ENCODE measurements around the gene MICAL3. TPM values are rescaled to one million over a fixed set of nuclear protein-coding genes. Genes with fewer than 3 reads are reported as not detected.

Gene MICAL3
- total RNA-seq, 1 experiment from 2014 or later = 47.1 TPM

DNA sequence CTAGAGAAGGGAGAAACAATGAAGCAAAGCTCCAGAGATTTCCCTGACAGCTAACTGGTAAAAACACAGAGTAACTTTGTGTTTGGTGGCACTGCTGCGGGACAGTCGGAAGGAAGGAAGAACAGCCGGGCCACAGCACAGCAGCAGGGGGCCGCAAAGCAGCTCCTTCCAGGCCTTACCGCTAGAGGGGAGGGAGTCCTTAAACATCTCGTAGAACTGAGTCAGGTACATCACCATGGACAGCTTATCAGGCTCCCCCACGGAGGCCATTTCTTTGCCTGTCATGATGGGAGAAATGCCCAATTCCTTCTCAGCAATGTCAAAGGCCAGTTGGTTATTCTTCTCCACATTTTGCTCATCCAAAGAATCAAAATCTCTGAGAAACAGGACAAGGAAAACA lies 135.5 kb downstream of the MICAL3 start:
- Histone ChIP-seq H3K4me1 (ENCODE audit: control insufficient read depth, insufficient read depth, low read length) (no peaks in the 10 kb centered on the region), H3K36me3 (ENCODE audit: control insufficient read depth, insufficient read depth, low read length) (no peaks in the 10 kb centered on the region; the same call in none of the 2 replicates), H3K27me3 (ENCODE audit: control insufficient read depth, insufficient read depth, low read length) (no peaks in the 10 kb centered on the region), H3K27ac (ENCODE audit: low read length) (no peak overlapping the region), H3K9me3 (ENCODE audit: control insufficient read depth, insufficient read depth, low read depth, low read length) (no peaks in the 10 kb centered on the region), H3K4me3 (ENCODE audit: low read depth in 2 of 2, low read length in 2 of 2) (no peak overlapping the region)
- ATAC-seq (no peak), DNase-seq (ENCODE audit: low read depth, low spot score) (no peak)
- in situ Hi-C loops (cut with HindIII; ENCODE audit: low pct_unique_long_range_greater_than_20kb, low sequenced_read_pairs) (no loop called here), intact Hi-C loops (cut with micrococcal nuclease; ENCODE audit: unreplicated experiment) (no loop called here)
- ChIA-PET CTCF (no interaction called here), POLR2A (no interaction called here)
- no TSS peak for BruUV-seq (replicated peaks)
- TF ChIP-seq SIN3A (IDR thresholded peaks at IDR 0.05; ENCODE audit: borderline replicate concordance, insufficient read depth, low read depth, low read length) (no peak), TCF7L2 (IDR thresholded peaks at IDR 0.05; ENCODE audit: low read depth, low read length) (no peak), POLR2AphosphoS5 (IDR thresholded peaks at IDR 0.05; ENCODE audit: low read depth, low read length) (no peak)
- TF ChIP-seq, protein P1, sequence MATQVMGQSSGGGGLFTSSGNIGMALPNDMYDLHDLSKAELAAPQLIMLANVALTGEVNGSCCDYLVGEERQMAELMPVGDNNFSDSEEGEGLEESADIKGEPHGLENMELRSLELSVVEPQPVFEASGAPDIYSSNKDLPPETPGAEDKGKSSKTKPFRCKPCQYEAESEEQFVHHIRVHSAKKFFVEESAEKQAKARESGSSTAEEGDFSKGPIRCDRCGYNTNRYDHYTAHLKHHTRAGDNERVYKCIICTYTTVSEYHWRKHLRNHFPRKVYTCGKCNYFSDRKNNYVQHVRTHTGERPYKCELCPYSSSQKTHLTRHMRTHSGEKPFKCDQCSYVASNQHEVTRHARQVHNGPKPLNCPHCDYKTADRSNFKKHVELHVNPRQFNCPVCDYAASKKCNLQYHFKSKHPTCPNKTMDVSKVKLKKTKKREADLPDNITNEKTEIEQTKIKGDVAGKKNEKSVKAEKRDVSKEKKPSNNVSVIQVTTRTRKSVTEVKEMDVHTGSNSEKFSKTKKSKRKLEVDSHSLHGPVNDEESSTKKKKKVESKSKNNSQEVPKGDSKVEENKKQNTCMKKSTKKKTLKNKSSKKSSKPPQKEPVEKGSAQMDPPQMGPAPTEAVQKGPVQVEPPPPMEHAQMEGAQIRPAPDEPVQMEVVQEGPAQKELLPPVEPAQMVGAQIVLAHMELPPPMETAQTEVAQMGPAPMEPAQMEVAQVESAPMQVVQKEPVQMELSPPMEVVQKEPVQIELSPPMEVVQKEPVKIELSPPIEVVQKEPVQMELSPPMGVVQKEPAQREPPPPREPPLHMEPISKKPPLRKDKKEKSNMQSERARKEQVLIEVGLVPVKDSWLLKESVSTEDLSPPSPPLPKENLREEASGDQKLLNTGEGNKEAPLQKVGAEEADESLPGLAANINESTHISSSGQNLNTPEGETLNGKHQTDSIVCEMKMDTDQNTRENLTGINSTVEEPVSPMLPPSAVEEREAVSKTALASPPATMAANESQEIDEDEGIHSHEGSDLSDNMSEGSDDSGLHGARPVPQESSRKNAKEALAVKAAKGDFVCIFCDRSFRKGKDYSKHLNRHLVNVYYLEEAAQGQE (IDR thresholded peaks at IDR 0.05; ENCODE audit: insufficient read depth in 1 of 2, low read depth in 2 of 2, low read length in 1 of 2) = no peak
- TF ChIP-seq, protein P2, sequence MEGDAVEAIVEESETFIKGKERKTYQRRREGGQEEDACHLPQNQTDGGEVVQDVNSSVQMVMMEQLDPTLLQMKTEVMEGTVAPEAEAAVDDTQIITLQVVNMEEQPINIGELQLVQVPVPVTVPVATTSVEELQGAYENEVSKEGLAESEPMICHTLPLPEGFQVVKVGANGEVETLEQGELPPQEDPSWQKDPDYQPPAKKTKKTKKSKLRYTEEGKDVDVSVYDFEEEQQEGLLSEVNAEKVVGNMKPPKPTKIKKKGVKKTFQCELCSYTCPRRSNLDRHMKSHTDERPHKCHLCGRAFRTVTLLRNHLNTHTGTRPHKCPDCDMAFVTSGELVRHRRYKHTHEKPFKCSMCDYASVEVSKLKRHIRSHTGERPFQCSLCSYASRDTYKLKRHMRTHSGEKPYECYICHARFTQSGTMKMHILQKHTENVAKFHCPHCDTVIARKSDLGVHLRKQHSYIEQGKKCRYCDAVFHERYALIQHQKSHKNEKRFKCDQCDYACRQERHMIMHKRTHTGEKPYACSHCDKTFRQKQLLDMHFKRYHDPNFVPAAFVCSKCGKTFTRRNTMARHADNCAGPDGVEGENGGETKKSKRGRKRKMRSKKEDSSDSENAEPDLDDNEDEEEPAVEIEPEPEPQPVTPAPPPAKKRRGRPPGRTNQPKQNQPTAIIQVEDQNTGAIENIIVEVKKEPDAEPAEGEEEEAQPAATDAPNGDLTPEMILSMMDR (IDR thresholded peaks at IDR 0.05) = no peak

DNA sequence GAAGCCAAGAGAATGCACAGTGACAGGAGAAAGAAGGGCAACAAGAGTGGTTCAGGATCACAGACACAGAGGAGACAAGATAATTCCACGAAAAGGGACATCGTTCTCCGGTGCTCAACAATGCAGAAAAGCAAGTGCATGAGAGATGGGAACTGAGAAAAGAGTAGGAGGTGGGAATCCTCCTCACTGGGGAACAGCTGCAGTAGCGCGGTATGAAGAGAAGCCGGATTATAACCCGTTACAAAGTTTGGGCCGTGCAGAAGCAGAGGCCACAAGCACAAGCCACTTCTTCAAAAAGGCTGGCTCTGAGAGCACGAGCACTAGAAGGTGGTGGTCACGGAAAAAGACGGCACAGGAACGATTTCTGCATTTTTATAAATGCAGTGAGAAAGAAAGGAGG lies 135.9 kb downstream of the MICAL3 start:
- intact Hi-C loops (cut with micrococcal nuclease; ENCODE audit: unreplicated experiment) = no loop called here
- Histone ChIP-seq H3K27me3 (ENCODE audit: control insufficient read depth, insufficient read depth, low read length) (no peaks in the 10 kb centered on the region), H3K4me1 (ENCODE audit: control insufficient read depth, insufficient read depth, low read length) (no peaks in the 10 kb centered on the region), H3K36me3 (ENCODE audit: control insufficient read depth, insufficient read depth, low read length) (no peaks in the 10 kb centered on the region; the same call in none of the 2 replicates), H3K9me3 (ENCODE audit: control insufficient read depth, insufficient read depth, low read depth, low read length) (no peaks in the 10 kb centered on the region), H3K4me3 (ENCODE audit: low read depth in 2 of 2, low read length in 2 of 2) (no peak overlapping the region), H3K27ac (ENCODE audit: low read length) (no peak overlapping the region)
- DNase-seq (ENCODE audit: low read depth, low spot score) = no peak
- ChIA-PET POLR2A (no interaction called here), CTCF (no interaction called here)
- TF ChIP-seq, protein P2 (IDR thresholded peaks at IDR 0.05) = no peak
- no peak for TF ChIP-seq SIN3A (IDR thresholded peaks at IDR 0.05; ENCODE audit: borderline replicate concordance, insufficient read depth, low read depth, low read length)
- no peak for ATAC-seq
- in situ Hi-C loops (cut with HindIII; ENCODE audit: low pct_unique_long_range_greater_than_20kb, low sequenced_read_pairs) = no loop called here
- no TSS peak for BruUV-seq (replicated peaks)

Data from Panc1 (cell line).